PC-9 (cell line): ENCODE data around the gene ZSCAN5A. TPM values are rescaled to one million over a fixed set of nuclear protein-coding genes. Genes with fewer than 3 reads are reported as not detected.

ENCODE experiments used
- BruUV-seq: library from RNA; stranded (reverse); fragments of 400-500 nt; replicated peaks from 2 replicates; lab custom pipeline; 2021; lab: Mats Ljungman, UMichigan
- CTCF ChIA-PET: fragments of 300-600 bp; sonication (Branson Sonifier 250); formaldehyde crosslinking; loops from one replicate; lab custom pipeline; 2022; ENCODE audit warnings: antibody characterized with exemption; lab: Charles Lee
- POLR2A ChIA-PET: fragments of 300-600 bp; sonication (Branson Sonifier 250); formaldehyde crosslinking; loops from one replicate; lab custom pipeline; 2022; ENCODE audit warnings: antibody characterized with exemption; ENCODE audit not compliant: unreplicated experiment; lab: Charles Lee
- DNase-seq, 2 experiments: peaks; one replicate each; pipeline versions ENCODE4 v3.0.0 to v3.0.0-alpha.2; 2015 to 2022; ENCODE audit warnings: mixed read lengths in 1 of 2
- H2AFZ ChIP-seq: fragments of 200-600 bp; sonication (generic); 2 replicates; pipeline ENCODE4 v1.8.1; 2017; ENCODE audit warnings: antibody characterized with exemption
- H3F3A ChIP-seq: fragments of 200-600 bp; sonication (generic); 2 replicates; pipeline ENCODE4 v1.8.1; 2017; ENCODE audit warnings: antibody characterized with exemption, mild to moderate bottlenecking, low read depth; ENCODE audit not compliant: insufficient read depth
- H3K27ac ChIP-seq: fragments of 200-600 bp; sonication (generic); 2 replicates; pipeline ENCODE4 v1.6.1; 2016; ENCODE audit warnings: mixed run types
- H3K27me3 ChIP-seq: fragments of 200-600 bp; sonication (generic); 2 replicates; pipeline ENCODE4 v1.6.1; 2016; ENCODE audit warnings: low read depth, mixed run types; ENCODE audit not compliant: insufficient read depth
- H3K36me3 ChIP-seq: fragments of 200-600 bp; sonication (generic); 2 replicates; pipeline ENCODE4 v1.6.1; 2016; ENCODE audit warnings: low read depth, mixed run types
- H3K4me1 ChIP-seq: fragments of 200-600 bp; sonication (generic); replicated peaks from 2 replicates; pipeline ENCODE4 v1.6.1; 2016; ENCODE audit warnings: mixed run types; ENCODE audit not compliant: insufficient read depth
- H3K4me2 ChIP-seq: fragments of 200-600 bp; sonication (generic); 2 replicates; pipeline ENCODE4 v1.6.1; 2017; ENCODE audit warnings: mixed run types
- H3K4me3 ChIP-seq: fragments of 200-600 bp; sonication (generic); 2 replicates; pipeline ENCODE4 v1.6.1; 2016; ENCODE audit warnings: mixed run types
- H3K79me2 ChIP-seq: fragments of 200-600 bp; sonication (generic); 2 replicates; pipeline ENCODE4 v1.6.1; 2017; ENCODE audit warnings: low read depth, mixed run types
- H3K9me2 ChIP-seq: fragments of 200-600 bp; sonication (generic); 2 replicates; pipeline ENCODE4 v1.8.1; 2017; ENCODE audit warnings: mild to moderate bottlenecking; ENCODE audit not compliant: insufficient read depth
- H3K9me3 ChIP-seq: fragments of 200-600 bp; sonication (generic); 2 replicates; pipeline ENCODE4 v1.8.1; 2016; ENCODE audit warnings: low read depth; ENCODE audit not compliant: insufficient read depth
- H4K20me1 ChIP-seq: fragments of 200-600 bp; sonication (generic); 2 replicates; pipeline ENCODE4 v1.8.1; 2017; ENCODE audit not compliant: insufficient read depth
- CTCF ChIP-seq: fragments of 200-600 bp; sonication (generic); conservative IDR thresholded peaks from 2 replicates; pipeline ENCODE4 v1.6.1; 2017; ENCODE audit warnings: mixed run types, antibody characterized with exemption, mild to moderate bottlenecking, moderate library complexity
- EZH2 ChIP-seq: fragments of 200-600 bp; sonication (generic); IDR thresholded peaks from 2 replicates; pipeline ENCODE4 v1.8.0; 2017; ENCODE audit warnings: antibody characterized with exemption, low read depth
- intact Hi-C: fragments of 100-400 bp; cut with micrococcal nuclease; formaldehyde crosslinking; loops from one replicate; pipeline ENCODE4 v1.10.0; 2022; ENCODE audit not compliant: unreplicated experiment
- total RNA-seq: library from RNA; stranded (reverse); gene quantifications from 2 replicates; pipeline ENCODE4 v1.2.3, GENCODE V29; 2021

The ZSCAN5A gene
- total RNA-seq, 1 experiment from 2014 or later, result 20.5 TPM

DNA sequence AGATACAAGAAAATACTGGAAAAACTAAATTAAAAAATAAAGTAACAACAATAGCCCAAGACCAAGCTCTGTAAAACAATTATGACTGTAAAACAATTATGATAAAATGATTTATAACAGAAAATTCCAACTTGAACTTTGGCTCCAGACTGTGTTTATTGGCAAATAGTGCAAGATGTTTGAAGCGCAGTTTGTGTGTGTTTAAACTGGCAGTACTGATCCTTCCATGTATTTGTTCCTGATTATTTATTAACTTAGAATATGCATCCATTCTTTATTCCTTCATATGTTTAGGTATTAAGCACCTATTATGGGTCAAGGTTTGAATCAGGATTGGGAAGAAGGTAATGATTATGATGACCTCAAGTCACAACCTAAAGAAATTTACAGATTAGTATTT is 40.9 kb upstream of the ZSCAN5A start:
- ChIA-PET CTCF (no interaction called here), POLR2A (no interaction called here)
- Histone ChIP-seq H2AFZ (no peak overlapping the region), H4K20me1 (no peaks in the 10 kb centered on the region), H3K9me3 (no peaks in the 10 kb centered on the region), H3K4me3 (no peak overlapping the region), H3F3A (no peaks in the 10 kb centered on the region), H3K9me2 (no peaks in the 10 kb centered on the region), H3K27me3 (peaks cover 33% of the 10 kb centered on the region), H3K27ac (no peak overlapping the region), H3K36me3 (no peaks in the 10 kb centered on the region), H3K79me2 (no peaks in the 10 kb centered on the region), H3K4me2 (no peak overlapping the region), H3K4me1 (no peaks in the 10 kb centered on the region)
- BruUV-seq, result no TSS peak
- no peak for TF ChIP-seq CTCF
- no peak for TF ChIP-seq EZH2
- DNase-seq, result no peak
- intact Hi-C loops, result no loop called here

GRCh38 chr19:56351208-56351607 is 36.6 kb upstream of the ZSCAN5A start:
- TF ChIP-seq EZH2, result no peak
- TF ChIP-seq CTCF, result no peak
- ChIA-PET POLR2A (no interaction called here), CTCF (interaction anchor here (0.6 kb wide), 1 partner anchor 1825 kb away, joined by 3 read pairs; no protein-coding TSS in a partner anchor)
- H4K20me1 ChIP-seq, result no peaks in the 10 kb centered on the region
- H3K4me3 ChIP-seq, result no peak overlapping the region
- no peaks in the 10 kb centered on the region for H3K4me1 ChIP-seq
- H3K27ac ChIP-seq, result no peak overlapping the region
- H3F3A ChIP-seq, result no peaks in the 10 kb centered on the region
- no peak for DNase-seq
- H3K36me3 ChIP-seq, result no peaks in the 10 kb centered on the region
- no TSS peak for BruUV-seq
- H3K9me2 ChIP-seq, result no peaks in the 10 kb centered on the region
- no peak overlapping the region for H2AFZ ChIP-seq
- H3K27me3 ChIP-seq, result peaks cover 45% of the 10 kb centered on the region
- no peaks in the 10 kb centered on the region for H3K9me3 ChIP-seq
- intact Hi-C loops, result loop anchor here (5.0 kb wide), 2 partner anchors 99 to 719 kb away; no protein-coding TSS in a partner anchor
- H3K4me2 ChIP-seq, result no peak overlapping the region
- no peaks in the 10 kb centered on the region for H3K79me2 ChIP-seq

- BruUV-seq, result no TSS peak
- H3F3A ChIP-seq, result no peaks in the 10 kb centered on the region
These were observed 35.9 kb upstream of the ZSCAN5A start for GRCh38 chr19:56350416-56351045.

More at GRCh38 chr19:56350416-56351045, 35.9 kb upstream of the ZSCAN5A start:
- Histone ChIP-seq H3K79me2 (no peaks in the 10 kb centered on the region), H2AFZ (no peak overlapping the region), H4K20me1 (no peaks in the 10 kb centered on the region), H3K9me3 (0 out of 2 replicates have a peak, but pooled peaks cover 2% of the 10 kb centered on the region), H3K36me3 (no peaks in the 10 kb centered on the region), H3K4me1 (no peaks in the 10 kb centered on the region), H3K27ac (no peak overlapping the region), H3K9me2 (no peaks in the 10 kb centered on the region), H3K4me2 (no peak overlapping the region), H3K27me3 (peaks cover 48% of the 10 kb centered on the region), H3K4me3 (no peak overlapping the region)
- intact Hi-C loops, result loop anchor here (1.0 to 5.0 kb wide), 3 partner anchors 98 to 718 kb away; no protein-coding TSS in a partner anchor
- POLR2A ChIA-PET, result no interaction called here
- CTCF ChIA-PET, result interaction anchor here (0.6 kb wide), 1 partner anchor 1824 kb away, joined by 3 read pairs; no protein-coding TSS in a partner anchor
- peak in 1 of 2 experiments; percentile 28 for DNase-seq
- TF ChIP-seq EZH2, result no peak
- peak; percentile 92 for TF ChIP-seq CTCF
